ENCODE measurements around the gene NUDT16.

DNA sequence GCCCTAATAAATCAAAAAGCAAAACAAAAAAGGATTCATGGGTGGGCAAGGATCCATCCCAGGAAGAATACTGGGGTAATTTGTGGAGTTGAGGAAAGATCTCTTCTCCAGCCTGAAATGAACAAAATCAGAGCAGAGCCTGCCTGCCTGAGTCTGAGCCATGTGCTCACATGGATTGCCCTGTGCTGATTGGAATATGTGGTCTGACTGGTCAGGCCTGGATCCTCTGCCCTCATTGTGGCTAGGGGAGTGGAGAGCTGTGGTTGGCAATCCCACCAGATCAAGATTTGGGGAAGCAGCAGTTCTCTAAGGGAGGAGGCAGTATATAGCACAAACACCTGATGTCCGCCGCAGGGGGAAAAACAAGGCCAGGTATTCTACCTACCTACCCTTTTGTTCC lies 6.8 kb upstream of the NUDT16 start:
- TF ChIP-seq, protein P1, sequence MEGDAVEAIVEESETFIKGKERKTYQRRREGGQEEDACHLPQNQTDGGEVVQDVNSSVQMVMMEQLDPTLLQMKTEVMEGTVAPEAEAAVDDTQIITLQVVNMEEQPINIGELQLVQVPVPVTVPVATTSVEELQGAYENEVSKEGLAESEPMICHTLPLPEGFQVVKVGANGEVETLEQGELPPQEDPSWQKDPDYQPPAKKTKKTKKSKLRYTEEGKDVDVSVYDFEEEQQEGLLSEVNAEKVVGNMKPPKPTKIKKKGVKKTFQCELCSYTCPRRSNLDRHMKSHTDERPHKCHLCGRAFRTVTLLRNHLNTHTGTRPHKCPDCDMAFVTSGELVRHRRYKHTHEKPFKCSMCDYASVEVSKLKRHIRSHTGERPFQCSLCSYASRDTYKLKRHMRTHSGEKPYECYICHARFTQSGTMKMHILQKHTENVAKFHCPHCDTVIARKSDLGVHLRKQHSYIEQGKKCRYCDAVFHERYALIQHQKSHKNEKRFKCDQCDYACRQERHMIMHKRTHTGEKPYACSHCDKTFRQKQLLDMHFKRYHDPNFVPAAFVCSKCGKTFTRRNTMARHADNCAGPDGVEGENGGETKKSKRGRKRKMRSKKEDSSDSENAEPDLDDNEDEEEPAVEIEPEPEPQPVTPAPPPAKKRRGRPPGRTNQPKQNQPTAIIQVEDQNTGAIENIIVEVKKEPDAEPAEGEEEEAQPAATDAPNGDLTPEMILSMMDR (IDR thresholded peaks at IDR 0.05): no peak
- TF ChIP-seq POLR2A (IDR thresholded peaks at IDR 0.05): no peak
- no peak for TF ChIP-seq EP300 (IDR thresholded peaks at IDR 0.05)
